Fibroblast of lung (primary cell): ENCODE results near the gene KIF3A.

ENCODE experiments used
- CTCF ChIP-seq, 2 donors: IDR thresholded peaks in 1 of 2; conservative IDR thresholded peaks in 1 of 2; 1 replicate in 1 of 2; 2 replicates in 1 of 2; pipeline ENCODE4 v1.5.1; 2011 to 2012; ENCODE audit warnings: low read length in 2 of 2, control low read depth in 1 of 2, inconsistent platforms in 1 of 2, low read depth in 1 of 2, mild to moderate bottlenecking in 1 of 2
- EZH2 ChIP-seq: IDR thresholded peaks from 2 replicates; pipeline ENCODE4 v1.5.1; 2012; ENCODE audit warnings: low read length, control low read depth, mild to moderate bottlenecking; ENCODE audit errors: missing control alignments

GRCh38 chr5:132684491-132684890, 52.9 kb downstream of the KIF3A start:
- TF ChIP-seq CTCF (conservative IDR thresholded peaks at IDR 0.05 in 1 of 2, IDR thresholded peaks at IDR 0.05 in 1 of 2; ENCODE audit: low read depth in 1 of 2, low read length in 2 of 2) (no peak), EZH2 (no peak)
